OCI-LY3 (cell line): ENCODE measurements around the gene LDLRAD1.

Experiments
- H2AFZ ChIP-seq: fragments of 200-600, 300-600 bp; shearing (Covaris generic); 2 replicates; pipeline ENCODE4 v1.6.0; 2014; ENCODE audit warnings: antibody characterized with exemption, low read depth, low read length
- H3K27ac ChIP-seq: fragments of 200-600, 300-600 bp; sonication (generic); 2 replicates; pipeline ENCODE4 v1.5.1; 2014; ENCODE audit warnings: mild to moderate bottlenecking, low read length, moderate library complexity, mixed read lengths
- H3K27me3 ChIP-seq: fragments of 200-600, 300-600 bp; sonication (generic); 2 replicates; pipeline ENCODE4 v1.6.1; 2014; ENCODE audit warnings: low read depth, low read length, mixed read lengths
- H3K36me3 ChIP-seq: fragments of 200-600, 300-600 bp; sonication (generic); replicated peaks from 2 replicates; pipeline ENCODE3; 2014; ENCODE audit warnings: low read depth, low read length, mixed read lengths
- H3K4me1 ChIP-seq: fragments of 300-600, 200-600 bp; sonication (generic); 2 replicates; pipeline ENCODE4 v1.6.1; 2014; ENCODE audit warnings: low read length, mixed read lengths
- H3K4me2 ChIP-seq: fragments of 200-600, 300-600 bp; sonication (generic); 2 replicates; pipeline ENCODE4 v1.6.1; 2014; ENCODE audit warnings: low read length, mixed read lengths
- H3K4me3 ChIP-seq: fragments of 300-600, 200-600 bp; sonication (generic); 2 replicates; pipeline ENCODE4 v1.5.1; 2014; ENCODE audit warnings: antibody characterized with exemption, mild to moderate bottlenecking, low read length, moderate library complexity
- H3K79me2 ChIP-seq: fragments of 300-600, 200-600 bp; shearing (Covaris generic); 2 replicates; pipeline ENCODE4 v1.6.1; 2014; ENCODE audit warnings: mild to moderate bottlenecking, low read length, mixed read lengths
- H3K9ac ChIP-seq: fragments of 300-600, 200-600 bp; shearing (Covaris generic); 2 replicates; pipeline ENCODE4 v1.6.0; 2014; ENCODE audit warnings: mild to moderate bottlenecking, low read length, moderate library complexity
- H3K9me3 ChIP-seq: fragments of 200-600, 300-600 bp; shearing (Covaris generic); 2 replicates; pipeline ENCODE4 v1.6.1; 2014; ENCODE audit warnings: low read length, mixed read lengths; ENCODE audit not compliant: insufficient read depth
- H4K20me1 ChIP-seq: fragments of 200-600, 300-600 bp; sonication (generic); 2 replicates; pipeline ENCODE4 v1.6.1; 2016; ENCODE audit warnings: low read length, mixed read lengths; ENCODE audit not compliant: insufficient read depth
- CTCF ChIP-seq: fragments of 200-600, 300-600 bp; sonication (generic); IDR thresholded peaks from 2 replicates; pipeline ENCODE4 v1.5.1; 2014; ENCODE audit warnings: antibody characterized with exemption, low read length, low read depth
- EZH2phosphoT487 ChIP-seq: fragments of 200-600 bp; shearing (Covaris generic); IDR thresholded peaks from 2 replicates; pipeline ENCODE4 v1.6.1; 2018; ENCODE audit warnings: antibody characterized with exemption, mixed run types, low read depth

Gene LDLRAD1

GRCh38 chr1:54014009-54014629, 3.9 kb downstream of the LDLRAD1 start:
- no peaks in the 10 kb centered on the region for H4K20me1 ChIP-seq
- H3K79me2 ChIP-seq, result no peaks in the 10 kb centered on the region
- H3K4me2 ChIP-seq, result no peak overlapping the region
- H3K27ac ChIP-seq, result no peak overlapping the region
- H3K4me1 ChIP-seq, result no peaks in the 10 kb centered on the region
- no peak overlapping the region for H3K9ac ChIP-seq
- no peaks in the 10 kb centered on the region for H3K27me3 ChIP-seq
- TF ChIP-seq CTCF (no peak), EZH2phosphoT487 (no peak)
- H3K9me3 ChIP-seq, result no peaks in the 10 kb centered on the region
- no peak overlapping the region for H3K4me3 ChIP-seq
- no peak overlapping the region for H2AFZ ChIP-seq
- no peaks in the 10 kb centered on the region for H3K36me3 ChIP-seq

GRCh38 chr1:54013393-54014008, 4.5 kb downstream of the LDLRAD1 start:
- no peak overlapping the region for H3K27ac ChIP-seq
- H3K9me3 ChIP-seq, result no peaks in the 10 kb centered on the region
- H3K9ac ChIP-seq, result no peak overlapping the region
- H3K4me2 ChIP-seq, result no peak overlapping the region
- no peak overlapping the region for H2AFZ ChIP-seq
- H4K20me1 ChIP-seq, result no peaks in the 10 kb centered on the region
- H3K4me3 ChIP-seq, result no peak overlapping the region
- H3K79me2 ChIP-seq, result no peaks in the 10 kb centered on the region
- no peaks in the 10 kb centered on the region for H3K27me3 ChIP-seq
- no peaks in the 10 kb centered on the region for H3K4me1 ChIP-seq
- TF ChIP-seq CTCF (no peak), EZH2phosphoT487 (no peak)
- no peaks in the 10 kb centered on the region for H3K36me3 ChIP-seq

GRCh38 chr1:54012863-54013262, 5.1 kb downstream of the LDLRAD1 start:
- Histone ChIP-seq H3K4me2 (no peak overlapping the region), H3K9me3 (no peaks in the 10 kb centered on the region), H3K27ac (no peak overlapping the region), H3K36me3 (no peaks in the 10 kb centered on the region), H3K4me3 (no peak overlapping the region), H3K27me3 (no peaks in the 10 kb centered on the region), H4K20me1 (no peaks in the 10 kb centered on the region), H3K9ac (no peak overlapping the region), H3K4me1 (no peaks in the 10 kb centered on the region), H3K79me2 (no peaks in the 10 kb centered on the region), H2AFZ (no peak overlapping the region)
- TF ChIP-seq EZH2phosphoT487 (no peak), CTCF (no peak)

GRCh38 chr1:54012008-54012325, 6.0 kb downstream of the LDLRAD1 start:
- no peaks in the 10 kb centered on the region for H3K36me3 ChIP-seq
- H3K27me3 ChIP-seq, result no peaks in the 10 kb centered on the region
- no peaks in the 10 kb centered on the region for H3K4me1 ChIP-seq
- no peaks in the 10 kb centered on the region for H4K20me1 ChIP-seq
- no peaks in the 10 kb centered on the region for H3K79me2 ChIP-seq
- no peak overlapping the region for H3K9ac ChIP-seq
- H3K4me2 ChIP-seq, result no peak overlapping the region
- no peak overlapping the region for H3K4me3 ChIP-seq
- no peak overlapping the region for H2AFZ ChIP-seq
- H3K27ac ChIP-seq, result no peak overlapping the region
- no peaks in the 10 kb centered on the region for H3K9me3 ChIP-seq
- TF ChIP-seq CTCF, result no peak
- TF ChIP-seq EZH2phosphoT487, result no peak
